Measurements from ENCODE around the gene A1BG.
A peak's percentile ranks its signal among the peaks of the same experiment; 100 is the strongest.

Gene A1BG

GRCh38 chr19:58367698-58368454 lies 14.6 kb upstream of the A1BG start:
- in situ Hi-C loops (cut with MboI; ENCODE audit: low pct_unique_long_range_greater_than_20kb, low sequenced_read_pairs, unreplicated experiment) = no loop called here
- no peak for DNase-seq (ENCODE audit: low spot score)
- TF ChIP-seq CTCF (IDR thresholded peaks at IDR 0.05; ENCODE audit: extremely low read depth, insufficient read depth, missing control alignments) = no peak

- in situ Hi-C loops (cut with MboI; ENCODE audit: low pct_unique_long_range_greater_than_20kb, low sequenced_read_pairs, unreplicated experiment) = no loop called here
- DNase-seq (ENCODE audit: low spot score) = no peak
- TF ChIP-seq CTCF (IDR thresholded peaks at IDR 0.05; ENCODE audit: extremely low read depth, insufficient read depth, missing control alignments) = no peak
These were observed 13.5 kb upstream of the A1BG start for GRCh38 chr19:58366585-58367430.

- in situ Hi-C loops (cut with MboI; ENCODE audit: low pct_unique_long_range_greater_than_20kb, low sequenced_read_pairs, unreplicated experiment) = no loop called here
- DNase-seq (ENCODE audit: low spot score) = no peak
- no peak for TF ChIP-seq CTCF (IDR thresholded peaks at IDR 0.05; ENCODE audit: extremely low read depth, insufficient read depth, missing control alignments)
These were observed 10.9 kb upstream of the A1BG start for GRCh38 chr19:58364146-58364545.

- DNase-seq (ENCODE audit: low spot score) = peak; percentile 100
- in situ Hi-C loops (cut with MboI; ENCODE audit: low pct_unique_long_range_greater_than_20kb, low sequenced_read_pairs, unreplicated experiment) = no loop called here
- TF ChIP-seq CTCF (IDR thresholded peaks at IDR 0.05; ENCODE audit: extremely low read depth, insufficient read depth, missing control alignments) = no peak
These were observed 9.1 kb upstream of the A1BG start, which contains the start of gene ZNF497 for GRCh38 chr19:58362272-58362994. ZNF497 (minus strand) TSS chr19:58362751; CDS start chr19:58357635, 5,116 bp downstream.

GRCh38 chr19:58361900-58362271 lies 8.6 kb upstream of the A1BG start:
- in situ Hi-C loops (cut with MboI; ENCODE audit: low pct_unique_long_range_greater_than_20kb, low sequenced_read_pairs, unreplicated experiment) = no loop called here
- no peak for TF ChIP-seq CTCF (IDR thresholded peaks at IDR 0.05; ENCODE audit: extremely low read depth, insufficient read depth, missing control alignments)
- peak; percentile 70 for DNase-seq (ENCODE audit: low spot score)

- no peak for DNase-seq (ENCODE audit: low spot score)
- TF ChIP-seq CTCF (IDR thresholded peaks at IDR 0.05; ENCODE audit: extremely low read depth, insufficient read depth, missing control alignments) = no peak
- in situ Hi-C loops (cut with MboI; ENCODE audit: low pct_unique_long_range_greater_than_20kb, low sequenced_read_pairs, unreplicated experiment) = no loop called here
These were observed 4.3 kb upstream of the A1BG start for GRCh38 chr19:58357481-58358145.
